NCI-H2196 (cell line): Measurements from ENCODE around the gene MYO16.
"Not testable (repeated sequence)": the region's sequence is repeated elsewhere in the genome, so short reads cannot be mapped to it uniquely, and the experiment has no call there.

Source experiments
- DNase-seq: peaks from one replicate; lab custom pipeline; 2025; ENCODE audit not compliant: unreplicated experiment; lab: John Stamatoyannopoulos, UW

Gene MYO16

GRCh38 chr13:108741930-108742329 lies 112.5 kb downstream of the MYO16 start:
- no peak for DNase-seq

- DNase-seq, result no peak
Measured at GRCh38 chr13:108742701-108743451, 113.5 kb downstream of the MYO16 start.

- DNase-seq, result no peak
Measured at GRCh38 chr13:108743522-108743921, 114.1 kb downstream of the MYO16 start.

GRCh38 chr13:108747843-108748242 lies 118.4 kb downstream of the MYO16 start:
- DNase-seq, result no peak

GRCh38 chr13:108752276-108752675 lies 122.9 kb downstream of the MYO16 start:
- DNase-seq, result no peak

- no peak for DNase-seq
Measured at GRCh38 chr13:108755083-108755482, 125.7 kb downstream of the MYO16 start.

- no peak for DNase-seq
Measured at GRCh38 chr13:108760129-108760528, 130.7 kb downstream of the MYO16 start.

- no peak for DNase-seq
Measured at GRCh38 chr13:108760541-108760940, 131.1 kb downstream of the MYO16 start.

- DNase-seq, result no peak
Measured at GRCh38 chr13:108768035-108768434, 138.6 kb downstream of the MYO16 start.

GRCh38 chr13:108769213-108770070 lies 140.0 kb downstream of the MYO16 start:
- no peak for DNase-seq

- DNase-seq, result no peak
Measured at GRCh38 chr13:108775597-108775996, 146.2 kb downstream of the MYO16 start.

- no peak for DNase-seq
Measured at GRCh38 chr13:108776650-108777049, 147.2 kb downstream of the MYO16 start.

GRCh38 chr13:108777421-108778420 lies 148.3 kb downstream of the MYO16 start:
- no peak for DNase-seq

- no peak for DNase-seq
Measured at GRCh38 chr13:108779308-108779707, 149.9 kb downstream of the MYO16 start.

- no peak for DNase-seq
Measured at GRCh38 chr13:108780706-108781105, 151.3 kb downstream of the MYO16 start.

GRCh38 chr13:108781312-108781711 lies 151.9 kb downstream of the MYO16 start:
- no peak for DNase-seq

- DNase-seq, result not testable (repeated sequence)
Measured at GRCh38 chr13:108782480-108782879, 153.1 kb downstream of the MYO16 start.

GRCh38 chr13:108785844-108786243 lies 156.4 kb downstream of the MYO16 start:
- no peak for DNase-seq

GRCh38 chr13:108786456-108787200 lies 157.2 kb downstream of the MYO16 start:
- DNase-seq, result no peak

- DNase-seq, result no peak
Measured at GRCh38 chr13:108787700-108788414, 158.4 kb downstream of the MYO16 start.
